Colon (tissue), 2 donors: ENCODE data around the gene TCF12.

Experiments used
- FAIRE-seq: peaks from 2 replicates; lab custom pipeline; 2012; peaks lifted over from hg19 to GRCh38; lab: Jason Lieb, UNC
- donor health status: control.
- donor health status: control.

Gene TCF12

GRCh38 chr15:57054204-57054750 lies 135.8 kb downstream of the TCF12 start:
- no peak for FAIRE-seq

GRCh38 chr15:57056357-57056756 lies 137.9 kb downstream of the TCF12 start:
- no peak for FAIRE-seq

GRCh38 chr15:57057134-57057930 lies 138.9 kb downstream of the TCF12 start:
- no peak for FAIRE-seq

- FAIRE-seq = no peak
Observed at GRCh38 chr15:57059026-57059660, 140.7 kb downstream of the TCF12 start.

GRCh38 chr15:57060799-57061198 lies 142.4 kb downstream of the TCF12 start:
- no peak for FAIRE-seq

GRCh38 chr15:57061281-57061680 lies 142.8 kb downstream of the TCF12 start:
- FAIRE-seq = no peak

GRCh38 chr15:57061696-57062095 lies 143.3 kb downstream of the TCF12 start:
- FAIRE-seq = no peak

- no peak for FAIRE-seq
Observed at GRCh38 chr15:57064033-57064432, 145.6 kb downstream of the TCF12 start.

- no peak for FAIRE-seq
Observed at GRCh38 chr15:57069423-57069822, 151.0 kb downstream of the TCF12 start.

GRCh38 chr15:57070674-57071073 lies 152.2 kb downstream of the TCF12 start:
- no peak for FAIRE-seq

GRCh38 chr15:57079446-57079845 lies 161.0 kb downstream of the TCF12 start:
- no peak for FAIRE-seq

GRCh38 chr15:57079931-57080620 lies 161.6 kb downstream of the TCF12 start:
- FAIRE-seq = no peak

GRCh38 chr15:57082054-57082728 lies 163.7 kb downstream of the TCF12 start:
- FAIRE-seq = no peak

GRCh38 chr15:57084192-57084591 lies 165.7 kb downstream of the TCF12 start:
- no peak for FAIRE-seq

- FAIRE-seq = no peak
Observed at GRCh38 chr15:57085267-57085666, 166.8 kb downstream of the TCF12 start.

- no peak for FAIRE-seq
Observed at GRCh38 chr15:57086857-57087427, 168.5 kb downstream of the TCF12 start.

GRCh38 chr15:57089815-57090495 lies 171.5 kb downstream of the TCF12 start:
- FAIRE-seq = no peak

- FAIRE-seq = no peak
Observed at GRCh38 chr15:57090496-57090859, 172.0 kb downstream of the TCF12 start.

GRCh38 chr15:57091636-57092035 lies 173.2 kb downstream of the TCF12 start:
- no peak for FAIRE-seq

GRCh38 chr15:57092252-57092651 lies 173.8 kb downstream of the TCF12 start:
- no peak for FAIRE-seq
